ENCODE results near the gene ADAMTSL1.
"Not testable (repeated sequence)": the region's sequence is repeated elsewhere in the genome, so short reads cannot be mapped to it uniquely, and the experiment has no call there.

The ADAMTSL1 gene

GRCh38 chr9:18861609-18862544, 387.9 kb downstream of the ADAMTSL1 start:
- peak; percentile 15 for DNase-seq (ENCODE audit: low read depth, low spot score)

GRCh38 chr9:18863791-18864190, 389.8 kb downstream of the ADAMTSL1 start:
- no peak for DNase-seq (ENCODE audit: low read depth, low spot score)

GRCh38 chr9:18864516-18864915, 390.6 kb downstream of the ADAMTSL1 start:
- DNase-seq (ENCODE audit: low read depth, low spot score): no peak

GRCh38 chr9:18865542-18865941, 391.6 kb downstream of the ADAMTSL1 start:
- no peak for DNase-seq (ENCODE audit: low read depth, low spot score)

GRCh38 chr9:18866121-18866831, 392.3 kb downstream of the ADAMTSL1 start:
- no peak for DNase-seq (ENCODE audit: low read depth, low spot score)

- DNase-seq (ENCODE audit: low read depth, low spot score): no peak
Observed at GRCh38 chr9:18869725-18870124, 395.8 kb downstream of the ADAMTSL1 start.

- DNase-seq (ENCODE audit: low read depth, low spot score): no peak
Observed at GRCh38 chr9:18874069-18874468, 400.1 kb downstream of the ADAMTSL1 start.

GRCh38 chr9:18874990-18875389, 401.0 kb downstream of the ADAMTSL1 start:
- not testable (repeated sequence) for DNase-seq (ENCODE audit: low read depth, low spot score)

- no peak for DNase-seq (ENCODE audit: low read depth, low spot score)
Observed at GRCh38 chr9:18877984-18878383, 404.0 kb downstream of the ADAMTSL1 start.

- DNase-seq (ENCODE audit: low read depth, low spot score): no peak
Observed at GRCh38 chr9:18881758-18882157, 407.8 kb downstream of the ADAMTSL1 start.

GRCh38 chr9:18887546-18887945, 413.6 kb downstream of the ADAMTSL1 start:
- no peak for DNase-seq (ENCODE audit: low read depth, low spot score)

- DNase-seq (ENCODE audit: low read depth, low spot score): no peak
Observed at GRCh38 chr9:18888290-18888689, 414.3 kb downstream of the ADAMTSL1 start.

GRCh38 chr9:18889550-18889949, 415.6 kb downstream of the ADAMTSL1 start:
- no peak for DNase-seq (ENCODE audit: low read depth, low spot score)

- DNase-seq (ENCODE audit: low read depth, low spot score): no peak
Observed at GRCh38 chr9:18890372-18890771, 416.4 kb downstream of the ADAMTSL1 start.

- DNase-seq (ENCODE audit: low read depth, low spot score): no peak
Observed at GRCh38 chr9:18891946-18892670, 418.2 kb downstream of the ADAMTSL1 start.

- DNase-seq (ENCODE audit: low read depth, low spot score): no peak
Observed at GRCh38 chr9:18893046-18893445, 419.1 kb downstream of the ADAMTSL1 start.

GRCh38 chr9:18893491-18893890, 419.5 kb downstream of the ADAMTSL1 start:
- no peak for DNase-seq (ENCODE audit: low read depth, low spot score)

- no peak for DNase-seq (ENCODE audit: low read depth, low spot score)
Observed at GRCh38 chr9:18896004-18896403, 422.1 kb downstream of the ADAMTSL1 start.

- no peak for DNase-seq (ENCODE audit: low read depth, low spot score)
Observed at GRCh38 chr9:18896531-18897179, 422.7 kb downstream of the ADAMTSL1 start.

GRCh38 chr9:18903450-18903849, 429.5 kb downstream of the ADAMTSL1 start:
- DNase-seq (ENCODE audit: low read depth, low spot score): no peak

- DNase-seq (ENCODE audit: low read depth, low spot score): peak; percentile 46
Observed at GRCh38 chr9:18905028-18905882, 431.3 kb downstream of the ADAMTSL1 start.
